ENCODE results near the gene C15orf62. TPM values are rescaled to one million over a fixed set of nuclear protein-coding genes. Genes with fewer than 3 reads are reported as not detected.

Gene C15orf62
- total RNA-seq, 1 donor from 2014 or later: 0.30 TPM

DNA sequence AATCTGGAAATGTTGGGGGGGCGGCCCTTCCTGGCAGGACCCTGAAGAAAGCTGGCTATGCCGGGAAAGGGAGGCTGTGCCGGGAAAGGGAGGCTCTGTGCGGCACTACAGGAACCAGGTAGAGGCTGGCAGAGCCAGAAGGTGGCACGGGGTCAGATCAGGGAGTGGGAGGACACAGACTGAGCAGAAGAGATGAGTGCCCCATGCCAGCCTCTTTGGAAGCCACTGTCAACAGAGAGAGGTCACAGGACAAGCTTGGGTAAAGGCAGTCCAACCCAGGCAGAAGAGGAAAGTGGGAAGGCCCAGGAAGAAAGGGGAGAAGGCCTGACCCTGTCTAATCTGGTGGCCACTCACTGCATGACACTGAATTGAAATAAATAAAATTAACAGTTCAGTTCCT is 1.5 kb downstream of the C15orf62 start:
- intact Hi-C loops (cut with micrococcal nuclease): no loop called here
- TF ChIP-seq, protein P1, sequence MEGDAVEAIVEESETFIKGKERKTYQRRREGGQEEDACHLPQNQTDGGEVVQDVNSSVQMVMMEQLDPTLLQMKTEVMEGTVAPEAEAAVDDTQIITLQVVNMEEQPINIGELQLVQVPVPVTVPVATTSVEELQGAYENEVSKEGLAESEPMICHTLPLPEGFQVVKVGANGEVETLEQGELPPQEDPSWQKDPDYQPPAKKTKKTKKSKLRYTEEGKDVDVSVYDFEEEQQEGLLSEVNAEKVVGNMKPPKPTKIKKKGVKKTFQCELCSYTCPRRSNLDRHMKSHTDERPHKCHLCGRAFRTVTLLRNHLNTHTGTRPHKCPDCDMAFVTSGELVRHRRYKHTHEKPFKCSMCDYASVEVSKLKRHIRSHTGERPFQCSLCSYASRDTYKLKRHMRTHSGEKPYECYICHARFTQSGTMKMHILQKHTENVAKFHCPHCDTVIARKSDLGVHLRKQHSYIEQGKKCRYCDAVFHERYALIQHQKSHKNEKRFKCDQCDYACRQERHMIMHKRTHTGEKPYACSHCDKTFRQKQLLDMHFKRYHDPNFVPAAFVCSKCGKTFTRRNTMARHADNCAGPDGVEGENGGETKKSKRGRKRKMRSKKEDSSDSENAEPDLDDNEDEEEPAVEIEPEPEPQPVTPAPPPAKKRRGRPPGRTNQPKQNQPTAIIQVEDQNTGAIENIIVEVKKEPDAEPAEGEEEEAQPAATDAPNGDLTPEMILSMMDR (IDR thresholded peaks at IDR 0.05; ENCODE audit: borderline replicate concordance): no peak
- H3K27me3 ChIP-seq (ENCODE audit: low read depth): no peaks in the 10 kb centered on the region
- no peak overlapping the region for H3K27ac ChIP-seq (replicated peaks)
- H3K4me1 ChIP-seq: peaks cover 10% of the 10 kb centered on the region
- peaks cover 64% of the 10 kb centered on the region for H3K36me3 ChIP-seq
- no peak overlapping the region for H3K4me3 ChIP-seq
- no peaks in the 10 kb centered on the region for H3K9me3 ChIP-seq (replicated peaks)
- DNase-seq: no peak

DNA sequence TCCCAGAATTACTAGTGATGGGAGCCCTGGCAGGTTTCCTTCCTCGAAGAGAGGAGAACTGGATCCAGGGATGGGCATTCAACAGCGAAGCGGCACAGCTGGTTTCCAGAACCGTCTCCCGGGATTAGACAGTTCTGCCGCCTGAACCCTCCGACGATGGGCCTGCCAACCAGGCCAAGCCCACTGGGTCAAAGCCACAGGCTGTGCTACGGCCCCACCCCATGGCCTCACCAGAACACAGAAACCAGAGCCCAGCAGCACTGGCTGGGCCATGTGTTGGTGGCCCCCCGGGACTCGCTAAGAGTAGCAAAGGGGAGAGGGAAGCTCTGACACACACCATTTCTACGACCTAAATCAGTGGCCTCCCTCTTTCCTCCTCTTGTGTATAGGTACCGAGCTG is 2.2 kb downstream of the C15orf62 start:
- H3K4me3 ChIP-seq: no peak overlapping the region
- TF ChIP-seq, protein P1 (IDR thresholded peaks at IDR 0.05; ENCODE audit: borderline replicate concordance): no peak
- DNase-seq: no peak
- H3K4me1 ChIP-seq: peaks cover 10% of the 10 kb centered on the region
- no peaks in the 10 kb centered on the region for H3K27me3 ChIP-seq (ENCODE audit: low read depth)
- peaks cover 69% of the 10 kb centered on the region for H3K36me3 ChIP-seq
- intact Hi-C loops (cut with micrococcal nuclease): no loop called here
- no peak overlapping the region for H3K27ac ChIP-seq (replicated peaks)
- H3K9me3 ChIP-seq (replicated peaks): no peaks in the 10 kb centered on the region

DNA sequence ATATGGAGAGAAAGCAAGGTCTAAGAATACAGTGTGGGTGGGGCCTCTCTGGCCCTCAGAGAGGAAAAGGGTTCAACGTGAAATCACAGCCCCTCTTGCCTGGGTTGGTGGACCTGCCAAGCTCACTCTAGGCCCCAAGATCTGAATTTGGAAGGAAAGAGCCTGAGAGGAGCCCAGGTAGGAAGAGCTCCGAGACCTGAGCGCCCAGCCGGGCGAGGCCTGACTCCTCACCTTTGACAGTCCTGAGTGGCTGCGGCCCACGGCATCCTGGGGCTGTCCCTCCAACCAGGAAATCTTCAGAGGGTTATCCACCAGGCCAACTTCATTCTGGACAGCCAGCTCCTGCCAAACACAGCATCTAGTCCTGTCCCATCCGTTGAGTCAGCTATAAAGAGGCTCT is 3.7 kb downstream of the C15orf62 start:
- Histone ChIP-seq H3K9me3 (replicated peaks) (no peaks in the 10 kb centered on the region), H3K4me1 (peaks cover 10% of the 10 kb centered on the region), H3K4me3 (no peak overlapping the region), H3K27ac (replicated peaks) (no peak overlapping the region), H3K27me3 (ENCODE audit: low read depth) (no peaks in the 10 kb centered on the region), H3K36me3 (peaks cover 75% of the 10 kb centered on the region)
- TF ChIP-seq, protein P1 (IDR thresholded peaks at IDR 0.05; ENCODE audit: borderline replicate concordance): no peak
- no peak for DNase-seq
- intact Hi-C loops (cut with micrococcal nuclease): no loop called here

DNA sequence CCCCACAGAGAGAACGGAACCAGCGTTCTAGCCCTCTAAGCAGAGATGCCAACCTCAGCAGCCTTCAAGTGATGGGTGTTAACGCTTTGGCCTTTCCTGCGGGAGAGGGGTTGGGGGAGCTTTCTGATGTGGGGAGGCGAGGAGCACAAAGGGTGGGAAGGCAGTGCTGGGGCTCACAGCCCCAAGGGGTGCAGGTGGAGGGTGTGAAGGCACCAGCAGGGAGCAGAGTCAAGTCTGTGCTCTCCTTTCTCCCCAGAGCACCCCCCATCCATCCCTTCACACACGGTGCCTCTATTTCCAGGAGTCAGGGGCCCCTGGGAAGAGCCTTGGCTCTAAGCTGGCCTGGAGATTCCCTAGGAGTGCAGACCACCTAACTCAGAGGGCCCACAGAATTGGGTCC is 4.1 kb downstream of the C15orf62 start:
- H3K36me3 ChIP-seq: peaks cover 79% of the 10 kb centered on the region
- H3K4me3 ChIP-seq: no peak overlapping the region
- DNase-seq: no peak
- H3K4me1 ChIP-seq: peaks cover 9% of the 10 kb centered on the region
- intact Hi-C loops (cut with micrococcal nuclease): no loop called here
- no peak overlapping the region for H3K27ac ChIP-seq (replicated peaks)
- no peaks in the 10 kb centered on the region for H3K27me3 ChIP-seq (ENCODE audit: low read depth)
- H3K9me3 ChIP-seq (replicated peaks): no peaks in the 10 kb centered on the region
- TF ChIP-seq, protein P1 (IDR thresholded peaks at IDR 0.05; ENCODE audit: borderline replicate concordance): no peak

DNA sequence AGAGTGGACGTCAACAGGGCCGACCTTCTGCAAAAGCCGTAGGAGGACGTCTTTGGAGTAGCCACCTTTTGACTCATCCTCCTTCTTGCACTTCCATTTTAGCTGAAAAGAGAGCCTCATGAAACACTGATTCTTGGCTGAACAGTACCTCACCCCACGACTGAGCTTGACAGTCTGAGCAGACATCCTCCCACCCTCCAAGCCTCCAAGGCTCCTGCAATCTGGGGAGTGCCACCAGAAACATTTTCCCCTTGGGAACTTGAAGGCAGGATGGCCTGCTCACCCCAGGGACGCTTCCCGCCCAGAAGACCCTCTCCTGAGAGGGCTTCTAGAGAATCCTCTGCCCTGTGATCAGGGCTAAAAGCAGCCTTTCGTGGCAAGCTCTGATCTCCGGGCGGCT is 5.2 kb downstream of the C15orf62 start:
- intact Hi-C loops (cut with micrococcal nuclease): no loop called here
- H3K4me1 ChIP-seq: no peaks in the 10 kb centered on the region
- H3K4me3 ChIP-seq: no peak overlapping the region
- no peaks in the 10 kb centered on the region for H3K27me3 ChIP-seq (ENCODE audit: low read depth)
- no peak overlapping the region for H3K27ac ChIP-seq (replicated peaks)
- no peaks in the 10 kb centered on the region for H3K9me3 ChIP-seq (replicated peaks)
- no peak for DNase-seq
- H3K36me3 ChIP-seq: peaks cover 90% of the 10 kb centered on the region
- TF ChIP-seq, protein P1 (IDR thresholded peaks at IDR 0.05; ENCODE audit: borderline replicate concordance): no peak
